Panc1 (cell line): ENCODE measurements around the gene RGS10. TPM values are rescaled to one million over a fixed set of nuclear protein-coding genes. Genes with fewer than 3 reads are reported as not detected.

Source experiments
- ATAC-seq: fragments of 200-7000 bp; cut with Tn5 transposase; 2 replicates; pipeline ENCODE4 v1.9.1; 2020; ENCODE audit warnings: mild to moderate bottlenecking, moderate library complexity
- BruUV-seq: library from RNA; stranded (reverse); fragments of 400-500 nt; replicated peaks from 2 replicates; lab custom pipeline; 2021; lab: Mats Ljungman, UMichigan
- CTCF ChIA-PET: fragments of 300-600 bp; sonication (Branson Sonifier 250); formaldehyde crosslinking; loops from one replicate; lab custom pipeline; 2022; ENCODE audit warnings: antibody characterized with exemption; lab: Charles Lee
- POLR2A ChIA-PET: fragments of 300-600 bp; sonication (Branson Sonifier 250); formaldehyde crosslinking; loops from one replicate; lab custom pipeline; 2022; ENCODE audit warnings: antibody characterized with exemption; lab: Charles Lee
- DNase-seq: peaks from one replicate; pipeline ENCODE4 v3.0.0-alpha.2; 2010; ENCODE audit warnings: low read depth, low spot score
- H3K27ac ChIP-seq: 2 replicates; pipeline ENCODE4 v1.5.1; 2011; ENCODE audit warnings: mild to moderate bottlenecking, low read length, inconsistent platforms
- H3K27me3 ChIP-seq: fragments of 200-500 bp; sonication (Bioruptor generic); 2 replicates; pipeline ENCODE4 v1.6.0; 2014; ENCODE audit warnings: low read length, inconsistent platforms; ENCODE audit not compliant: control insufficient read depth, insufficient read depth
- H3K36me3 ChIP-seq: fragments of 200-500 bp; sonication (Bioruptor generic); 2 replicates; pipeline ENCODE4 v1.5.1; 2014; ENCODE audit warnings: inconsistent platforms, mild to moderate bottlenecking, low read length, moderate library complexity; ENCODE audit not compliant: control insufficient read depth, insufficient read depth
- H3K4me1 ChIP-seq: 2 replicates; pipeline ENCODE4 v1.5.1; 2011; ENCODE audit warnings: inconsistent platforms, mild to moderate bottlenecking, low read length, moderate library complexity; ENCODE audit not compliant: control insufficient read depth, insufficient read depth
- H3K4me3 ChIP-seq, 2 experiments: 2 replicates each; pipeline ENCODE4 v1.5.1; 2011 to 2012; ENCODE audit warnings: low read depth in 2 of 2, low read length in 2 of 2, mild to moderate bottlenecking in 2 of 2, inconsistent platforms in 1 of 2, moderate library complexity in 1 of 2
- H3K9me3 ChIP-seq: fragments of 200-500 bp; sonication (Bioruptor generic); 2 replicates; pipeline ENCODE4 v1.5.1; 2014; ENCODE audit warnings: low read depth, mild to moderate bottlenecking, inconsistent platforms, low read length, moderate library complexity; ENCODE audit not compliant: control insufficient read depth, insufficient read depth
- POLR2AphosphoS5 ChIP-seq: IDR thresholded peaks from 2 replicates; pipeline ENCODE4 v1.6.1; 2012; ENCODE audit warnings: mild to moderate bottlenecking, low read depth, low read length, moderate library complexity
- SIN3A ChIP-seq: IDR thresholded peaks from 2 replicates; pipeline ENCODE4 v1.6.1; 2012; ENCODE audit warnings: low read depth, mild to moderate bottlenecking, low read length, moderate library complexity, borderline replicate concordance; ENCODE audit not compliant: insufficient read depth
- TCF7L2 ChIP-seq: IDR thresholded peaks from 2 replicates; pipeline ENCODE4 v1.6.1; 2011; ENCODE audit warnings: mild to moderate bottlenecking, low read depth, low read length, inconsistent platforms
- in situ Hi-C: cut with HindIII; loops from 2 replicates; pipeline ENCODE4 v1.10.0; 2016; ENCODE audit warnings: low sequenced_read_pairs, low pct_unique_long_range_greater_than_20kb
- intact Hi-C: fragments of 100-400 bp; cut with micrococcal nuclease; formaldehyde crosslinking; loops from one replicate; pipeline ENCODE4 v1.10.0; 2022; ENCODE audit not compliant: unreplicated experiment
- total RNA-seq: library from RNA; stranded (reverse); gene quantifications from one replicate; pipeline ENCODE4 v1.2.1, GENCODE V29; 2021; ENCODE audit not compliant: unreplicated experiment
- TF ChIP-seq, protein P1 (sequence below): fragments of 450-650 bp; IDR thresholded peaks from 2 replicates; pipeline ENCODE4 v1.5.1; 2017; ENCODE audit warnings: mild to moderate bottlenecking
- TF ChIP-seq, protein P2 (sequence below), 2 experiments: IDR thresholded peaks; 2 replicates each; pipeline ENCODE4 v1.6.1; 2011 to 2012; ENCODE audit warnings: low read depth in 2 of 2, control low read depth in 1 of 2, low read length in 1 of 2, mild to moderate bottlenecking in 1 of 2, moderate library complexity in 1 of 2; ENCODE audit not compliant: insufficient read depth in 1 of 2

Gene RGS10
- total RNA-seq, 1 experiment from 2014 or later, result 68.6 TPM

GRCh38 chr10:119509909-119510451 is 32.5 kb downstream of the RGS10 start:
- no peaks in the 10 kb centered on the region for H3K4me1 ChIP-seq
- H3K27me3 ChIP-seq, result no peaks in the 10 kb centered on the region
- H3K4me3 ChIP-seq, result no peak overlapping the region
- ATAC-seq, result peak; percentile 26; the same call in 1 of the 2 replicates
- POLR2A ChIA-PET, result no interaction called here
- TF ChIP-seq, protein P1, sequence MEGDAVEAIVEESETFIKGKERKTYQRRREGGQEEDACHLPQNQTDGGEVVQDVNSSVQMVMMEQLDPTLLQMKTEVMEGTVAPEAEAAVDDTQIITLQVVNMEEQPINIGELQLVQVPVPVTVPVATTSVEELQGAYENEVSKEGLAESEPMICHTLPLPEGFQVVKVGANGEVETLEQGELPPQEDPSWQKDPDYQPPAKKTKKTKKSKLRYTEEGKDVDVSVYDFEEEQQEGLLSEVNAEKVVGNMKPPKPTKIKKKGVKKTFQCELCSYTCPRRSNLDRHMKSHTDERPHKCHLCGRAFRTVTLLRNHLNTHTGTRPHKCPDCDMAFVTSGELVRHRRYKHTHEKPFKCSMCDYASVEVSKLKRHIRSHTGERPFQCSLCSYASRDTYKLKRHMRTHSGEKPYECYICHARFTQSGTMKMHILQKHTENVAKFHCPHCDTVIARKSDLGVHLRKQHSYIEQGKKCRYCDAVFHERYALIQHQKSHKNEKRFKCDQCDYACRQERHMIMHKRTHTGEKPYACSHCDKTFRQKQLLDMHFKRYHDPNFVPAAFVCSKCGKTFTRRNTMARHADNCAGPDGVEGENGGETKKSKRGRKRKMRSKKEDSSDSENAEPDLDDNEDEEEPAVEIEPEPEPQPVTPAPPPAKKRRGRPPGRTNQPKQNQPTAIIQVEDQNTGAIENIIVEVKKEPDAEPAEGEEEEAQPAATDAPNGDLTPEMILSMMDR, result no peak
- TF ChIP-seq, protein P2, sequence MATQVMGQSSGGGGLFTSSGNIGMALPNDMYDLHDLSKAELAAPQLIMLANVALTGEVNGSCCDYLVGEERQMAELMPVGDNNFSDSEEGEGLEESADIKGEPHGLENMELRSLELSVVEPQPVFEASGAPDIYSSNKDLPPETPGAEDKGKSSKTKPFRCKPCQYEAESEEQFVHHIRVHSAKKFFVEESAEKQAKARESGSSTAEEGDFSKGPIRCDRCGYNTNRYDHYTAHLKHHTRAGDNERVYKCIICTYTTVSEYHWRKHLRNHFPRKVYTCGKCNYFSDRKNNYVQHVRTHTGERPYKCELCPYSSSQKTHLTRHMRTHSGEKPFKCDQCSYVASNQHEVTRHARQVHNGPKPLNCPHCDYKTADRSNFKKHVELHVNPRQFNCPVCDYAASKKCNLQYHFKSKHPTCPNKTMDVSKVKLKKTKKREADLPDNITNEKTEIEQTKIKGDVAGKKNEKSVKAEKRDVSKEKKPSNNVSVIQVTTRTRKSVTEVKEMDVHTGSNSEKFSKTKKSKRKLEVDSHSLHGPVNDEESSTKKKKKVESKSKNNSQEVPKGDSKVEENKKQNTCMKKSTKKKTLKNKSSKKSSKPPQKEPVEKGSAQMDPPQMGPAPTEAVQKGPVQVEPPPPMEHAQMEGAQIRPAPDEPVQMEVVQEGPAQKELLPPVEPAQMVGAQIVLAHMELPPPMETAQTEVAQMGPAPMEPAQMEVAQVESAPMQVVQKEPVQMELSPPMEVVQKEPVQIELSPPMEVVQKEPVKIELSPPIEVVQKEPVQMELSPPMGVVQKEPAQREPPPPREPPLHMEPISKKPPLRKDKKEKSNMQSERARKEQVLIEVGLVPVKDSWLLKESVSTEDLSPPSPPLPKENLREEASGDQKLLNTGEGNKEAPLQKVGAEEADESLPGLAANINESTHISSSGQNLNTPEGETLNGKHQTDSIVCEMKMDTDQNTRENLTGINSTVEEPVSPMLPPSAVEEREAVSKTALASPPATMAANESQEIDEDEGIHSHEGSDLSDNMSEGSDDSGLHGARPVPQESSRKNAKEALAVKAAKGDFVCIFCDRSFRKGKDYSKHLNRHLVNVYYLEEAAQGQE (IDR thresholded peaks at IDR 0.05; ENCODE audit: insufficient read depth in 1 of 2, low read depth in 2 of 2, low read length in 1 of 2), result no peak
- TF ChIP-seq TCF7L2 (no peak), POLR2AphosphoS5 (no peak), SIN3A (no peak)
- no peaks in the 10 kb centered on the region for H3K9me3 ChIP-seq
- CTCF ChIA-PET, result interaction anchor here (0.6 kb wide), 1 partner anchor 20 kb away, joined by 8 read pairs; no protein-coding TSS in a partner anchor
- peaks cover 2% of the 10 kb centered on the region; the same call in 1 of the 2 replicates for H3K36me3 ChIP-seq
- intact Hi-C loops, result no loop called here
- BruUV-seq, result no TSS peak
- no peak overlapping the region for H3K27ac ChIP-seq
- in situ Hi-C loops, result no loop called here
- DNase-seq, result no peak

- no peak overlapping the region for H3K4me3 ChIP-seq
- POLR2A ChIA-PET, result no interaction called here
- no peaks in the 10 kb centered on the region for H3K9me3 ChIP-seq
- TF ChIP-seq POLR2AphosphoS5 (no peak), SIN3A (no peak), TCF7L2 (no peak)
- TF ChIP-seq, protein P2 (IDR thresholded peaks at IDR 0.05; ENCODE audit: insufficient read depth in 1 of 2, low read depth in 2 of 2, low read length in 1 of 2), result no peak
- TF ChIP-seq, protein P1, result no peak
- in situ Hi-C loops (no loop called here), intact Hi-C loops (no loop called here)
- H3K27ac ChIP-seq, result no peak overlapping the region
- CTCF ChIA-PET, result no interaction called here
- ATAC-seq (no peak), DNase-seq (no peak)
- H3K36me3 ChIP-seq, result 0 out of 2 replicates have a peak, but pooled peaks cover 1% of the 10 kb centered on the region
- no TSS peak for BruUV-seq
- no peaks in the 10 kb centered on the region for H3K4me1 ChIP-seq
- no peaks in the 10 kb centered on the region for H3K27me3 ChIP-seq
Observed at GRCh38 chr10:119507115-119507514, 35.4 kb downstream of the RGS10 start.
